ENCODE data around the gene CCDC120. TPM values are rescaled to one million over a fixed set of nuclear protein-coding genes. Genes with fewer than 3 reads are reported as not detected.

The CCDC120 gene
- total RNA-seq, 1 experiment from 2014 or later, result 15.2 TPM

- H3K4me3 Mint-ChIP-seq, result no peak overlapping the region
- no peaks in the 10 kb centered on the region for H3K9me3 Mint-ChIP-seq
- POLR2A ChIA-PET, result no interaction called here
- ATAC-seq, result no peak
- no peaks in the 10 kb centered on the region for H3K27me3 Mint-ChIP-seq (ENCODE audit: low read depth)
- CTCF ChIA-PET, result no interaction called here
- H3K27ac Mint-ChIP-seq, result no peak overlapping the region
- H3K4me1 Mint-ChIP-seq, result no peaks in the 10 kb centered on the region
- H3K36me3 Mint-ChIP-seq, result peaks cover 30% of the 10 kb centered on the region
- DNase-seq (ENCODE audit: low spot score), result no peak
- no peak for TF ChIP-seq GABPB1 (CRISPR knock-in tag; IDR thresholded peaks at IDR 0.05)
- TF ChIP-seq, protein P1, sequence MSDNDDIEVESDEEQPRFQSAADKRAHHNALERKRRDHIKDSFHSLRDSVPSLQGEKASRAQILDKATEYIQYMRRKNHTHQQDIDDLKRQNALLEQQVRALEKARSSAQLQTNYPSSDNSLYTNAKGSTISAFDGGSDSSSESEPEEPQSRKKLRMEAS (CRISPR knock-in tag; IDR thresholded peaks at IDR 0.05), result no peak
- TF ChIP-seq RORB (CRISPR knock-in tag; IDR thresholded peaks at IDR 0.05), result no peak
- TF ChIP-seq, protein P2, sequence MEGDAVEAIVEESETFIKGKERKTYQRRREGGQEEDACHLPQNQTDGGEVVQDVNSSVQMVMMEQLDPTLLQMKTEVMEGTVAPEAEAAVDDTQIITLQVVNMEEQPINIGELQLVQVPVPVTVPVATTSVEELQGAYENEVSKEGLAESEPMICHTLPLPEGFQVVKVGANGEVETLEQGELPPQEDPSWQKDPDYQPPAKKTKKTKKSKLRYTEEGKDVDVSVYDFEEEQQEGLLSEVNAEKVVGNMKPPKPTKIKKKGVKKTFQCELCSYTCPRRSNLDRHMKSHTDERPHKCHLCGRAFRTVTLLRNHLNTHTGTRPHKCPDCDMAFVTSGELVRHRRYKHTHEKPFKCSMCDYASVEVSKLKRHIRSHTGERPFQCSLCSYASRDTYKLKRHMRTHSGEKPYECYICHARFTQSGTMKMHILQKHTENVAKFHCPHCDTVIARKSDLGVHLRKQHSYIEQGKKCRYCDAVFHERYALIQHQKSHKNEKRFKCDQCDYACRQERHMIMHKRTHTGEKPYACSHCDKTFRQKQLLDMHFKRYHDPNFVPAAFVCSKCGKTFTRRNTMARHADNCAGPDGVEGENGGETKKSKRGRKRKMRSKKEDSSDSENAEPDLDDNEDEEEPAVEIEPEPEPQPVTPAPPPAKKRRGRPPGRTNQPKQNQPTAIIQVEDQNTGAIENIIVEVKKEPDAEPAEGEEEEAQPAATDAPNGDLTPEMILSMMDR (IDR thresholded peaks at IDR 0.05), result no peak
- TF ChIP-seq, protein P3, sequence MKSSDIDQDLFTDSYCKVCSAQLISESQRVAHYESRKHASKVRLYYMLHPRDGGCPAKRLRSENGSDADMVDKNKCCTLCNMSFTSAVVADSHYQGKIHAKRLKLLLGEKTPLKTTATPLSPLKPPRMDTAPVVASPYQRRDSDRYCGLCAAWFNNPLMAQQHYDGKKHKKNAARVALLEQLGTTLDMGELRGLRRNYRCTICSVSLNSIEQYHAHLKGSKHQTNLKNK (CRISPR knock-in tag; IDR thresholded peaks at IDR 0.05), result no peak
- no peak for TF ChIP-seq ZNF263 (CRISPR knock-in tag; IDR thresholded peaks at IDR 0.05; ENCODE audit: low read depth)
- no peak for TF ChIP-seq E2F4 (CRISPR knock-in tag; IDR thresholded peaks at IDR 0.05; ENCODE audit: borderline replicate concordance, low read depth)
- no peak for TF ChIP-seq FOXJ3 (CRISPR knock-in tag; IDR thresholded peaks at IDR 0.05; ENCODE audit: borderline replicate concordance)
- TF ChIP-seq, protein P4, sequence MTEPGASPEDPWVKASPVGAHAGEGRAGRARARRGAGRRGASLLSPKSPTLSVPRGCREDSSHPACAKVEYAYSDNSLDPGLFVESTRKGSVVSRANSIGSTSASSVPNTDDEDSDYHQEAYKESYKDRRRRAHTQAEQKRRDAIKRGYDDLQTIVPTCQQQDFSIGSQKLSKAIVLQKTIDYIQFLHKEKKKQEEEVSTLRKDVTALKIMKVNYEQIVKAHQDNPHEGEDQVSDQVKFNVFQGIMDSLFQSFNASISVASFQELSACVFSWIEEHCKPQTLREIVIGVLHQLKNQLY (CRISPR knock-in tag; IDR thresholded peaks at IDR 0.05), result no peak
- TF ChIP-seq TCF7 (CRISPR knock-in tag; IDR thresholded peaks at IDR 0.05; ENCODE audit: low read depth), result no peak
Measured at GRCh38 chrX:49116076-49116475, 57.3 kb downstream of the CCDC120 start.

DNA sequence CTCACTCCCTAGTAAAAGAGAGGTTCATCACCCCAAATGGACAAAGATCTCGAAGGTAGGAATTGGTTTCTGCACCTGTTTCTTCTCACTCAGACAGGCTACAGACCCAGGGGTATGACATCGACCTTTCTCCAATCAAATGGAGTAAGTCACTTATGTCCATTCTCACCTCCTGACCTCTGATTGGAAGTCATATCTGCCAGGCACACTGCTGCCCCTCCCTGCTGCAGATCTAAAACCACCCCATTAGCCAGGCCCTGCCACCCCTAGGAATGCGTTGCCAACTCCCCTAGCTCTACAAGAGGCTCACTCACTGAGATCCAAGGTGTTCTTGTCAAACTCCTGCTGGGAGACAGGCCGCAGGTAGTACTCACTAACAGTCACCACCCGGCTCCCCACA lies 57.9 kb downstream of the CCDC120 start:
- ATAC-seq, result no peak
- Mint-ChIP-seq H3K9me3 (no peaks in the 10 kb centered on the region), H3K27me3 (ENCODE audit: low read depth) (no peaks in the 10 kb centered on the region), H3K4me3 (no peak overlapping the region), H3K4me1 (no peaks in the 10 kb centered on the region), H3K36me3 (peaks cover 35% of the 10 kb centered on the region), H3K27ac (no peak overlapping the region)
- CTCF ChIA-PET, result no interaction called here
- DNase-seq (ENCODE audit: low spot score), result no peak
- POLR2A ChIA-PET, result no interaction called here
- TF ChIP-seq SMAD4 (CRISPR knock-in tag; IDR thresholded peaks at IDR 0.05) (no peak), ZBTB43 (CRISPR knock-in tag; IDR thresholded peaks at IDR 0.05) (no peak), STAT6 (CRISPR knock-in tag; conservative IDR thresholded peaks at IDR 0.05; ENCODE audit: low read depth) (no peak), TEAD4 (CRISPR knock-in tag; IDR thresholded peaks at IDR 0.05) (no peak), ZNF138 (CRISPR knock-in tag; conservative IDR thresholded peaks at IDR 0.05) (no peak), NR3C1 (CRISPR knock-in tag; conservative IDR thresholded peaks at IDR 0.05; ENCODE audit: low read depth) (no peak), KAT7 (CRISPR knock-in tag; IDR thresholded peaks at IDR 0.05; ENCODE audit: borderline replicate concordance) (no peak), ESRRA (CRISPR knock-in tag; IDR thresholded peaks at IDR 0.05; ENCODE audit: borderline replicate concordance) (no peak), SP1 (CRISPR knock-in tag; conservative IDR thresholded peaks at IDR 0.05) (no peak), E2F5 (CRISPR knock-in tag; IDR thresholded peaks at IDR 0.05) (no peak)
- TF ChIP-seq, protein P5, sequence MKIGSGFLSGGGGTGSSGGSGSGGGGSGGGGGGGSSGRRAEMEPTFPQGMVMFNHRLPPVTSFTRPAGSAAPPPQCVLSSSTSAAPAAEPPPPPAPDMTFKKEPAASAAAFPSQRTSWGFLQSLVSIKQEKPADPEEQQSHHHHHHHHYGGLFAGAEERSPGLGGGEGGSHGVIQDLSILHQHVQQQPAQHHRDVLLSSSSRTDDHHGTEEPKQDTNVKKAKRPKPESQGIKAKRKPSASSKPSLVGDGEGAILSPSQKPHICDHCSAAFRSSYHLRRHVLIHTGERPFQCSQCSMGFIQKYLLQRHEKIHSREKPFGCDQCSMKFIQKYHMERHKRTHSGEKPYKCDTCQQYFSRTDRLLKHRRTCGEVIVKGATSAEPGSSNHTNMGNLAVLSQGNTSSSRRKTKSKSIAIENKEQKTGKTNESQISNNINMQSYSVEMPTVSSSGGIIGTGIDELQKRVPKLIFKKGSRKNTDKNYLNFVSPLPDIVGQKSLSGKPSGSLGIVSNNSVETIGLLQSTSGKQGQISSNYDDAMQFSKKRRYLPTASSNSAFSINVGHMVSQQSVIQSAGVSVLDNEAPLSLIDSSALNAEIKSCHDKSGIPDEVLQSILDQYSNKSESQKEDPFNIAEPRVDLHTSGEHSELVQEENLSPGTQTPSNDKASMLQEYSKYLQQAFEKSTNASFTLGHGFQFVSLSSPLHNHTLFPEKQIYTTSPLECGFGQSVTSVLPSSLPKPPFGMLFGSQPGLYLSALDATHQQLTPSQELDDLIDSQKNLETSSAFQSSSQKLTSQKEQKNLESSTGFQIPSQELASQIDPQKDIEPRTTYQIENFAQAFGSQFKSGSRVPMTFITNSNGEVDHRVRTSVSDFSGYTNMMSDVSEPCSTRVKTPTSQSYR (CRISPR knock-in tag; IDR thresholded peaks at IDR 0.05), result no peak
- TF ChIP-seq, protein P6, sequence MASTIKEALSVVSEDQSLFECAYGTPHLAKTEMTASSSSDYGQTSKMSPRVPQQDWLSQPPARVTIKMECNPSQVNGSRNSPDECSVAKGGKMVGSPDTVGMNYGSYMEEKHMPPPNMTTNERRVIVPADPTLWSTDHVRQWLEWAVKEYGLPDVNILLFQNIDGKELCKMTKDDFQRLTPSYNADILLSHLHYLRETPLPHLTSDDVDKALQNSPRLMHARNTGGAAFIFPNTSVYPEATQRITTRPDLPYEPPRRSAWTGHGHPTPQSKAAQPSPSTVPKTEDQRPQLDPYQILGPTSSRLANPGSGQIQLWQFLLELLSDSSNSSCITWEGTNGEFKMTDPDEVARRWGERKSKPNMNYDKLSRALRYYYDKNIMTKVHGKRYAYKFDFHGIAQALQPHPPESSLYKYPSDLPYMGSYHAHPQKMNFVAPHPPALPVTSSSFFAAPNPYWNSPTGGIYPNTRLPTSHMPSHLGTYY (CRISPR knock-in tag; IDR thresholded peaks at IDR 0.05), result no peak
